HepG2 (cell line): ENCODE measurements around the gene HMGN4. TPM values are rescaled to one million over a fixed set of nuclear protein-coding genes. Genes with fewer than 3 reads are reported as not detected.

ENCODE experiments used
- ARNTL ChIP-seq: sonication (generic); formaldehyde crosslinking; IDR thresholded peaks from 2 replicates; pipeline ENCODE4 v1.4.0; 2020; ENCODE audit warnings: mild to moderate bottlenecking, missing genetic modification reagents
- FOXA3 ChIP-seq: IDR thresholded peaks from 2 replicates; pipeline ENCODE4 v1.6.1; 2016; ENCODE audit warnings: missing genetic modification reagents, missing compliant biosample characterization
- HDAC2 ChIP-seq: sonication (generic); formaldehyde crosslinking; IDR thresholded peaks from 2 replicates; pipeline ENCODE4 v1.4.0; 2020; ENCODE audit warnings: missing genetic modification reagents
- IRF2 ChIP-seq: IDR thresholded peaks from 2 replicates; pipeline ENCODE4 v1.6.1; 2018; ENCODE audit warnings: missing genetic modification reagents, missing compliant biosample characterization
- MEIS1 ChIP-seq: sonication (generic); formaldehyde crosslinking; IDR thresholded peaks from 2 replicates; pipeline ENCODE4 v1.9.0; 2021; ENCODE audit warnings: mild to moderate bottlenecking, missing genetic modification reagents, moderate library complexity, borderline replicate concordance
- PCBP1 ChIP-seq: fragments of 200-400 bp; formaldehyde crosslinking; IDR thresholded peaks from 2 replicates; pipeline ENCODE4 v1.6.1; 2017; ENCODE audit warnings: mild to moderate bottlenecking, low read depth, low read length, borderline replicate concordance
- PHB2 ChIP-seq: fragments of 450-650 bp; IDR thresholded peaks from 2 replicates; pipeline ENCODE4 v1.6.1; 2018; ENCODE audit not compliant: partially characterized antibody
- SOX13 ChIP-seq, 3 experiments: fragments of 450-650 bp in 1 of 3; sonication (generic) in 1 of 3; formaldehyde crosslinking in 1 of 3; IDR thresholded peaks in 2 of 3; conservative IDR thresholded peaks in 1 of 3; 2 replicates each; pipeline versions ENCODE4 v1.5.0 to v1.6.1; 2016 to 2020; ENCODE audit warnings: antibody characterized with exemption in 1 of 3, mild to moderate bottlenecking in 1 of 3, missing compliant biosample characterization in 1 of 3, missing genetic modification reagents in 1 of 3, moderate library complexity in 1 of 3
- TARDBP ChIP-seq: sonication (generic); formaldehyde crosslinking; IDR thresholded peaks from 2 replicates; pipeline ENCODE4 v1.8.0; 2022; ENCODE audit warnings: mild to moderate bottlenecking, missing genetic modification reagents
- YY1 ChIP-seq: IDR thresholded peaks from 2 replicates; pipeline ENCODE4 v1.6.1; 2011; ENCODE audit warnings: low read length, low read depth, moderate library complexity, mild to moderate bottlenecking; ENCODE audit not compliant: insufficient read depth, insufficient replicate concordance
- ZFP36L2 ChIP-seq: sonication (generic); formaldehyde crosslinking; IDR thresholded peaks from 2 replicates; pipeline ENCODE4 v1.4.0; 2020; ENCODE audit warnings: missing genetic modification reagents
- ZKSCAN1 ChIP-seq: fragments of 150-350 bp; IDR thresholded peaks from 2 replicates; pipeline ENCODE4 v1.6.1; 2014; ENCODE audit warnings: low read length
- ZNF264 ChIP-seq: sonication (generic); formaldehyde crosslinking; IDR thresholded peaks from 2 replicates; pipeline ENCODE4 v1.4.0; 2020; ENCODE audit warnings: missing genetic modification reagents
- ZNF292 ChIP-seq: sonication (generic); formaldehyde crosslinking; IDR thresholded peaks from 2 replicates; pipeline ENCODE4 v1.8.1; 2022; ENCODE audit warnings: mild to moderate bottlenecking, low read depth, missing genetic modification reagents, borderline replicate concordance
- ZNF441 ChIP-seq: sonication (generic); formaldehyde crosslinking; IDR thresholded peaks from 2 replicates; pipeline ENCODE4 v1.7.0; 2021; ENCODE audit warnings: missing genetic modification reagents, borderline replicate concordance
- ZNF850 ChIP-seq: sonication (generic); formaldehyde crosslinking; conservative IDR thresholded peaks from 2 replicates; pipeline ENCODE4 v1.9.0; 2021; ENCODE audit warnings: mild to moderate bottlenecking, missing genetic modification reagents
- polyA plus RNA-seq, 8 experiments: library from polyadenylated mRNA; depleted of rRNA in 3 of 8; stranded (reverse) in 7 of 8; unstranded in 1 of 8; fragments of >200 nt; fragmentation: Illumina TruSeq in 4 of 8; extraction: Trizol in 4 of 8; gene quantifications; 2 replicates each; pipeline versions ENCODE4 v1.2.1 to v1.2.3, GENCODE V29; 2011 to 2016; ENCODE audit warnings: low read depth in 4 of 8, missing spikeins in 1 of 8, mixed read lengths in 1 of 8; ENCODE audit not compliant: insufficient read depth in 1 of 8
- total RNA-seq, 5 experiments: library from RNA; depleted of rRNA; stranded (reverse); fragments of >200 nt; fragmentation: Illumina TruSeq; extraction: Trizol; gene quantifications; 2 replicates each; pipeline ENCODE4 v1.2.3, GENCODE V29; 2016; ENCODE audit warnings: low read depth in 1 of 5
- TF ChIP-seq, protein P1 (sequence below), 2 experiments: sonication (generic) in 1 of 2; formaldehyde crosslinking in 1 of 2; IDR thresholded peaks; 2 replicates each; pipeline versions ENCODE4 v1.4.0 to v1.6.1; 2018 to 2020; ENCODE audit warnings: missing genetic modification reagents in 2 of 2, borderline replicate concordance in 1 of 2, low read depth in 1 of 2, mild to moderate bottlenecking in 1 of 2, missing biosample characterization in 1 of 2
- TF ChIP-seq, protein P2 (sequence below): sonication (generic); formaldehyde crosslinking; IDR thresholded peaks from 2 replicates; pipeline ENCODE4 v1.5.1; 2020; ENCODE audit warnings: mild to moderate bottlenecking, missing genetic modification reagents
- TF ChIP-seq, protein P3 (sequence below): sonication (generic); formaldehyde crosslinking; IDR thresholded peaks from 2 replicates; pipeline ENCODE4 v1.8.0; 2022; ENCODE audit warnings: missing genetic modification reagents, mild to moderate bottlenecking, inconsistent platforms, borderline replicate concordance
- TF ChIP-seq, protein P4 (sequence below): sonication (generic); formaldehyde crosslinking; IDR thresholded peaks from 2 replicates; pipeline ENCODE4 v1.4.0; 2020; ENCODE audit warnings: missing genetic modification reagents

The HMGN4 gene
- total and polyA plus RNA-seq, 2 of the 13 experiments (the other 11 are each of a cell fraction or from before 2014, with no cell fraction given), result 39.9 to 52.1 TPM

DNA sequence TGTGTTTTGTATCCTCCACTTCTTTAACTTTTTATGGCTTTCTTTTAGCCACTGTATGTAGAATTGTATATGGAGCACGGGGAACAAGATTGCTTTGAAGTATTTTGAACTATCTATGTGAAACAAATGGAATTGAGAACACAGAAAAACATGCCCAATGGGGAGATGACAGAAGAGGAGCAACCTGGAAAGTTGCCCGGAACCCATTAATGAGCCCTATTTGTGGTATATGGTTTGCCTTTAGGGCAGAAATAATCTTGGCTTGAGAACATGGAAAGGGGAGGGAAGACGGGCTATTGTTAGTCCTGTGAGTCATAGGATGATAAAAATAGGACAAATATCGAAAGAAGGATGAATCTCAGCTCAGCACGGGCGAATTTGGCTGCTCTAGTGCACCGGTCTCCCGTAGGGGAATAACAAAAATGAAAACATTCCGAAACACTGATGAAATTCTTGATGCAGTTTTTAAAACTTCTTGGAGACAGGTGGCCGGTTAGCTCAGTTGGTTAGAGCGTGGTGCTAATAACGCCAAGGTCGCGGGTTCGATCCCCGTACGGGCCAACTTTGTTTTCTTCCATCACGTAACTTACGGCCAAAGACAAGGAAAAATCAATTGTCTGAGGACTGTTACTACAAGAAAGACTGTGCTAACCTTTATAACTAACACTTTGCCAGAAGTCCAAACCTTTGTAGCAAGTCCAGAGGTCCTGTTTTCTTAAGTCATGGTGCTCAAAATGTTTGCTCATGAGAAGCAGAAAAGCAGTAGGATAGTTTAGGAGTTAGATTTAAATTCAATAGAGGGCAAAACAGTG is 15.7 kb downstream of the HMGN4 start (continued):
- peak; percentile 3 for TF ChIP-seq YY1
- TF ChIP-seq, protein P1, sequence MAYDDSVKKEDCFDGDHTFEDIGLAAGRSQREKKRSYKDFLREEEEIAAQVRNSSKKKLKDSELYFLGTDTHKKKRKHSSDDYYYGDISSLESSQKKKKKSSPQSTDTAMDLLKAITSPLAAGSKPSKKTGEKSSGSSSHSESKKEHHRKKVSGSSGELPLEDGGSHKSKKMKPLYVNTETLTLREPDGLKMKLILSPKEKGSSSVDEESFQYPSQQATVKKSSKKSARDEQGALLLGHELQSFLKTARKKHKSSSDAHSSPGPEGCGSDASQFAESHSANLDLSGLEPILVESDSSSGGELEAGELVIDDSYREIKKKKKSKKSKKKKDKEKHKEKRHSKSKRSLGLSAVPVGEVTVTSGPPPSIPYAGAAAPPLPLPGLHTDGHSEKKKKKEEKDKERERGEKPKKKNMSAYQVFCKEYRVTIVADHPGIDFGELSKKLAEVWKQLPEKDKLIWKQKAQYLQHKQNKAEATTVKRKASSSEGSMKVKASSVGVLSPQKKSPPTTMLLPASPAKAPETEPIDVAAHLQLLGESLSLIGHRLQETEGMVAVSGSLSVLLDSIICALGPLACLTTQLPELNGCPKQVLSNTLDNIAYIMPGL (CRISPR knock-in tag; IDR thresholded peaks at IDR 0.05; ENCODE audit: borderline replicate concordance in 1 of 2, low read depth in 1 of 2), result peak; percentile 96 to 97
- TF ChIP-seq SOX13 (IDR thresholded peaks at IDR 0.05), result no peak; the same call in 1 of the 2 replicates
- 0 out of 4 replicates have a peak, but pooled peaks of 1 of the 2 experiments have one; percentile 19 for TF ChIP-seq SOX13 (CRISPR knock-in tag; conservative IDR thresholded peaks at IDR 0.05 in 1 of 2, IDR thresholded peaks at IDR 0.05 in 1 of 2)
- TF ChIP-seq, protein P2, sequence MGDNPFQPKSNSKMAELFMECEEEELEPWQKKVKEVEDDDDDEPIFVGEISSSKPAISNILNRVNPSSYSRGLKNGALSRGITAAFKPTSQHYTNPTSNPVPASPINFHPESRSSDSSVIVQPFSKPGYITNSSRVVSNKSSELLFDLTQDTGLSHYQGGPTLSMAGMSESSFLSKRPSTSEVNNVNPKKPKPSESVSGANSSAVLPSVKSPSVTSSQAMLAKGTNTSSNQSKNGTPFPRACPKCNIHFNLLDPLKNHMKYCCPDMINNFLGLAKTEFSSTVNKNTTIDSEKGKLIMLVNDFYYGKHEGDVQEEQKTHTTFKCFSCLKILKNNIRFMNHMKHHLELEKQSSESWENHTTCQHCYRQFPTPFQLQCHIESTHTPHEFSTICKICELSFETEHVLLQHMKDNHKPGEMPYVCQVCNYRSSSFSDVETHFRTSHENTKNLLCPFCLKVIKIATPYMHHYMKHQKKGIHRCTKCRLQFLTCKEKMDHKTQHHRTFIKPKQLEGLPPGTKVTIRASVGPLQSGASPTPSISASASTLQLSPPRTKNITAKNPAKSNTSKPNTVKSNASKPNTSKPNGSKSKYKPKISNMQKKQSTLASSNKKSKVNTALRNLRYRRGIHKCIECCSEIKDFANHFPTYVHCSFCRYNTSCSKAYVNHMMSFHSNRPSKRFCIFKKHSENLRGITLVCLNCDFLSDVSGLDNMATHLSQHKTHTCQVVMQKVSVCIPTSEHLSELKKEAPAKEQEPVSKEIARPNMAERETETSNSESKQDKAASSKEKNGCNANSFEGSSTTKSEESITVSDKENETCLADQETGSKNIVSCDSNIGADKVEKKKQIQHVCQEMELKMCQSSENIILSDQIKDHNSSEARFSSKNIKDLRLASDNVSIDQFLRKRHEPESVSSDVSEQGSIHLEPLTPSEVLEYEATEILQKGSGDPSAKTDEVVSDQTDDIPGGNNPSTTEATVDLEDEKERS (CRISPR knock-in tag), result no peak; the same call in 1 of the 2 replicates
- TF ChIP-seq, protein P3, sequence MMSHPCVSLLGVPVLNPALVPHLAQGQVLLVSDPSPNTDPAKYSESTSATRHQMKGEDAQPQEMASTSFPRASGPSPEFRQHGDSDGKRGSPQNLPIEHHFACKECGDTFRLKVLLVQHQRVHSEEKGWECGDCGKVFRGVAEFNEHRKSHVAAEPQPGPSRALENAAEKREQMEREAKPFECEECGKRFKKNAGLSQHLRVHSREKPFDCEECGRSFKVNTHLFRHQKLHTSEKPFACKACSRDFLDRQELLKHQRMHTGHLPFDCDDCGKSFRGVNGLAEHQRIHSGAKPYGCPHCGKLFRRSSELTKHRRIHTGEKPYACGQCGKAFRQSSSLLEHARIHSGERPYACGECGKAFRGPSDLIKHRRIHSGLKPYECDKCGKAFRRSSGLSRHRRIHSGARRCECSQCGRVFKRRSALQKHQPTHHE (CRISPR knock-in tag), result no peak
- 0 out of 2 replicates have a peak, but pooled peaks have one; percentile 48 for TF ChIP-seq IRF2 (CRISPR knock-in tag)
- TF ChIP-seq ZNF292 (CRISPR knock-in tag), result no peak
- TF ChIP-seq ARNTL (CRISPR knock-in tag), result no peak
- TF ChIP-seq ZFP36L2 (CRISPR knock-in tag), result no peak
- no peak for TF ChIP-seq PCBP1
- no peak for TF ChIP-seq PHB2
- no peak for TF ChIP-seq ZNF264 (CRISPR knock-in tag)
- TF ChIP-seq ZKSCAN1, result peak; percentile 60
- TF ChIP-seq MEIS1 (CRISPR knock-in tag), result 0 out of 2 replicates have a peak, but pooled peaks have one; percentile 39
- no peak; the same call in 1 of the 2 replicates for TF ChIP-seq ZNF441 (CRISPR knock-in tag)
- peak; percentile 67; the same call in 1 of the 2 replicates for TF ChIP-seq TARDBP (CRISPR knock-in tag)
- no peak for TF ChIP-seq ZNF850 (CRISPR knock-in tag)
- TF ChIP-seq FOXA3 (CRISPR knock-in tag), result peak; percentile 26; the same call in 1 of the 2 replicates
- TF ChIP-seq HDAC2 (CRISPR knock-in tag), result peak; percentile 61; the same call in 1 of the 2 replicates
- TF ChIP-seq, protein P4, sequence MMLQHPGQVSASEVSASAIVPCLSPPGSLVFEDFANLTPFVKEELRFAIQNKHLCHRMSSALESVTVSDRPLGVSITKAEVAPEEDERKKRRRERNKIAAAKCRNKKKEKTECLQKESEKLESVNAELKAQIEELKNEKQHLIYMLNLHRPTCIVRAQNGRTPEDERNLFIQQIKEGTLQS (CRISPR knock-in tag), result no peak
